HEK293 (cell line): ENCODE measurements around the gene HIF3A.

ENCODE experiments used
- CTCF ChIP-seq: fragments of 450-650 bp; formaldehyde crosslinking; IDR thresholded peaks from 2 replicates; pipeline ENCODE4 v1.5.1; 2016; ENCODE audit warnings: missing biosample characterization, missing genetic modification characterization
- HOXC10 ChIP-seq: sonication (generic); formaldehyde crosslinking; IDR thresholded peaks from 2 replicates; pipeline ENCODE4 v1.8.1; 2023; ENCODE audit warnings: mild to moderate bottlenecking, missing genetic modification reagents
- KLF1 ChIP-seq: fragments of 450-650 bp; formaldehyde crosslinking; IDR thresholded peaks from 2 replicates; pipeline ENCODE4 v1.5.1; 2016; ENCODE audit warnings: missing biosample characterization, missing genetic modification characterization
- SP2 ChIP-seq: fragments of 450-650 bp; formaldehyde crosslinking; IDR thresholded peaks from 2 replicates; pipeline ENCODE4 v1.5.1; 2016; ENCODE audit warnings: missing biosample characterization, missing genetic modification characterization
- ZNF148 ChIP-seq: fragments of 450-650 bp; formaldehyde crosslinking; IDR thresholded peaks from 2 replicates; pipeline ENCODE4 v1.5.0; 2017; ENCODE audit warnings: missing biosample characterization, missing genetic modification characterization, borderline replicate concordance
- ZNF473 ChIP-seq: fragments of 450-650 bp; formaldehyde crosslinking; IDR thresholded peaks from 2 replicates; pipeline ENCODE4 v1.5.1; 2017; ENCODE audit warnings: missing biosample characterization, missing genetic modification characterization

DNA sequence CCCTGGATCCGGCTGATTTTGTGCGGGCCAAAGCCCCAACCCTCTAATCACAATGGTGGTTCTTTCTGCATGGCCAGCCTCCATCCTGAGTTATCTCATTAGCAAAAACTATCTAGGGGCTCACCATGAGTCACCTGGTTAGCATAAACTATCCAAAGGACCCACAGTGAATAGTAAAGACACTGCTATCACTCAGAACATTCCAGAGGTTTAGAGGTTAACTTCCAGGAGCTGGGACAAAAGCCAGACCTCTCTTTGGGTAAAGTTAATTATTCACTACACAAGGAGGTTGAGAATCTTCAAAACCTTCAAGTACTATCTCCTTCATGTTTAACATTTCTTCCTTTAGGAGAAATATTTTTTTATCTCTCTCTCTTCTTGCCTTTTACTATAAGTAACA lies 31.2 kb downstream of the HIF3A start:
- TF ChIP-seq ZNF148 (tag by site-specific recombination) (no peak), KLF1 (no peak), ZNF473 (tag by site-specific recombination) (no peak), CTCF (tag by site-specific recombination) (no peak), SP2 (tag by site-specific recombination) (no peak), HOXC10 (CRISPR knock-in tag) (no peak)
